Transverse colon (tissue), 4 donors: ENCODE data around the gene KIAA2012. TPM values are rescaled to one million over a fixed set of nuclear protein-coding genes. Genes with fewer than 3 reads are reported as not detected.

Experiments used
- DNase-seq: peaks from one replicate; pipeline ENCODE4 v3.0.0-alpha.2; 2019
- H3K27ac ChIP-seq, 4 donors: fragments of 200-600 bp; sonication (generic); 2 replicates each; pipeline ENCODE4 v1.5.1; 2016 to 2018; ENCODE audit warnings: inconsistent platforms in 4 of 4
- H3K27me3 ChIP-seq: fragments of 200-600 bp; sonication (generic); 2 replicates; pipeline ENCODE4 v1.5.1; 2017; ENCODE audit warnings: inconsistent platforms
- H3K36me3 ChIP-seq, 4 donors: fragments of 200-600 bp; sonication (generic); 2 replicates each; pipeline ENCODE4 v1.5.1; 2017 to 2019; ENCODE audit warnings: inconsistent platforms in 4 of 4
- H3K4me1 ChIP-seq, 4 donors: fragments of 200-600 bp; sonication (generic); 2 replicates each; pipeline ENCODE4 v1.5.1; 2017 to 2020; ENCODE audit warnings: inconsistent platforms in 4 of 4
- H3K4me3 ChIP-seq, 4 donors: fragments of 200-600 bp; sonication (generic); 1 replicate in 1 of 4; 2 replicates in 3 of 4; pipeline versions ENCODE4 v1.5.1 to v1.6.1; 2017 to 2019; ENCODE audit warnings: inconsistent platforms in 4 of 4
- H3K9me3 ChIP-seq, 2 donors: fragments of 200-600 bp; sonication (generic); 2 replicates each; pipeline ENCODE4 v1.5.1; 2017 to 2019; ENCODE audit warnings: inconsistent platforms in 2 of 2
- CTCF ChIP-seq, 5 experiments: fragments of 200-600 bp in 3 of 5; fragments of 450-650 bp in 2 of 5; sonication (generic) in 3 of 5; IDR thresholded peaks; 1 replicate in 2 of 5; 2 replicates in 3 of 5; pipeline ENCODE4 v1.5.1; 2016 to 2017; ENCODE audit warnings: antibody characterized with exemption in 5 of 5, inconsistent platforms in 3 of 5, mild to moderate bottlenecking in 2 of 5, moderate library complexity in 1 of 5
- EP300 ChIP-seq: sonication (generic); formaldehyde crosslinking; IDR thresholded peaks from one replicate; pipeline ENCODE4 v1.6.1; 2017; ENCODE audit warnings: antibody characterized with exemption, low read depth
- POLR2A ChIP-seq: fragments of 450-650 bp; IDR thresholded peaks from one replicate; pipeline ENCODE4 v1.6.1; 2016; ENCODE audit warnings: antibody characterized with exemption, mild to moderate bottlenecking, moderate library complexity
- POLR2AphosphoS5 ChIP-seq, 3 donors: sonication (generic); formaldehyde crosslinking; IDR thresholded peaks; one replicate each; pipeline ENCODE4 v1.6.1; 2016; ENCODE audit warnings: antibody characterized with exemption in 3 of 3
- WGBS, 2 donors: methylation state at CpG; one replicate each; pipeline ENCODE4 v1.1.5; 2018; ENCODE audit warnings: low coverage in 1 of 2; 5-methylcytosine and 5-hydroxymethylcytosine counted together
- in situ Hi-C, 4 donors: fragments of 200-750 bp; cut with MboI; loops; one replicate each; pipeline versions ENCODE4 v1.15.0 to v1.15.1; 2017; ENCODE audit warnings: low sequenced_read_pairs in 3 of 4, low pct_ligation_motif_present in 1 of 4, low pct_unique_long_range_greater_than_20kb in 1 of 4
- intact Hi-C: fragments of 100-400 bp; cut with DNase I; formaldehyde crosslinking; loops from one replicate; pipeline ENCODE4 v1.15.1; 2023; ENCODE audit warnings: low total_unique reads
- total RNA-seq, 4 donors: library from RNA; depleted of rRNA; stranded (reverse); fragments of >200 nt; gene quantifications; one replicate each; pipeline ENCODE4 v1.1.0, GENCODE V29; 2016

KIAA2012 gene
- total RNA-seq, 4 donors from 2014 or later, result not detected

- H3K27ac ChIP-seq, result no peak overlapping the region
- no peak for DNase-seq
- H3K4me1 ChIP-seq, result peaks cover 0 to 3% (median 0%) of the 10 kb centered on the region in 4 donors
- no peaks in the 10 kb centered on the region for H3K9me3 ChIP-seq
- TF ChIP-seq EP300 (no peak), CTCF (IDR thresholded peaks at IDR 0.05) (no peak), POLR2AphosphoS5 (IDR thresholded peaks at IDR 0.05) (no peak), POLR2A (no peak)
- in situ Hi-C loops (no loop called here), intact Hi-C loops (no loop called here)
- H3K27me3 ChIP-seq, result no peaks in the 10 kb centered on the region
- WGBS, 2 donors, result 79% methylated on average over 1 of the region's 1 CpG; no CpG with 5 or more reads in 1 of the 2 donors
- H3K36me3 ChIP-seq, result no peaks in the 10 kb centered on the region
- H3K4me3 ChIP-seq, result no peak overlapping the region
Observed at GRCh38 chr2:202114291-202114690, 41.2 kb downstream of the KIAA2012 start.

- Histone ChIP-seq H3K4me3 (no peak overlapping the region), H3K4me1 (peaks cover 0 to 3% (median 0%) of the 10 kb centered on the region in 4 donors), H3K36me3 (no peaks in the 10 kb centered on the region), H3K9me3 (no peaks in the 10 kb centered on the region), H3K27ac (no peak overlapping the region), H3K27me3 (no peaks in the 10 kb centered on the region)
- intact Hi-C loops, result no loop called here
- TF ChIP-seq POLR2A (no peak), POLR2AphosphoS5 (IDR thresholded peaks at IDR 0.05) (no peak), CTCF (IDR thresholded peaks at IDR 0.05) (no peak), EP300 (no peak)
- 86 to 87% methylated on average over 1 of the region's 1 CpG for WGBS, 2 donors
- no peak for DNase-seq
- in situ Hi-C loops, result no loop called here
Observed at GRCh38 chr2:202114795-202115194, 41.7 kb downstream of the KIAA2012 start.

- Histone ChIP-seq H3K36me3 (no peaks in the 10 kb centered on the region), H3K4me1 (no peaks in the 10 kb centered on the region), H3K27me3 (no peaks in the 10 kb centered on the region), H3K9me3 (no peaks in the 10 kb centered on the region), H3K4me3 (no peak overlapping the region), H3K27ac (peak overlapping the region in 3 of 4 donors; percentile 15 to 47 (median 40))
- TF ChIP-seq POLR2AphosphoS5 (IDR thresholded peaks at IDR 0.05), result no peak
- TF ChIP-seq CTCF (IDR thresholded peaks at IDR 0.05), result no peak
- no peak for TF ChIP-seq POLR2A
- TF ChIP-seq EP300, result no peak
- WGBS, 2 donors, result 40 to 43% methylated on average over 1 of the region's 1 CpG
- no peak for DNase-seq
- intact Hi-C loops, result no loop called here
- in situ Hi-C loops, result no loop called here
Observed at GRCh38 chr2:202115479-202115971, 42.5 kb downstream of the KIAA2012 start.

- TF ChIP-seq CTCF (IDR thresholded peaks at IDR 0.05) (no peak), POLR2A (no peak), EP300 (no peak), POLR2AphosphoS5 (IDR thresholded peaks at IDR 0.05) (no peak)
- no peaks in the 10 kb centered on the region for H3K27me3 ChIP-seq
- H3K36me3 ChIP-seq, result no peaks in the 10 kb centered on the region
- H3K4me1 ChIP-seq, result no peaks in the 10 kb centered on the region
- no peaks in the 10 kb centered on the region for H3K9me3 ChIP-seq
- intact Hi-C loops (no loop called here), in situ Hi-C loops (no loop called here)
- H3K4me3 ChIP-seq, result no peak overlapping the region
- no peak overlapping the region for H3K27ac ChIP-seq
- no peak for DNase-seq
- 79% methylated on average over 1 of the region's 1 CpG; no CpG with 5 or more reads in 1 of the 2 donors for WGBS, 2 donors
Observed at GRCh38 chr2:202116691-202117090, 43.6 kb downstream of the KIAA2012 start.
